ENCODE measurements around the gene PAK1.
A peak's percentile ranks its signal among the peaks of the same experiment; 100 is the strongest.

Gene PAK1

DNA sequence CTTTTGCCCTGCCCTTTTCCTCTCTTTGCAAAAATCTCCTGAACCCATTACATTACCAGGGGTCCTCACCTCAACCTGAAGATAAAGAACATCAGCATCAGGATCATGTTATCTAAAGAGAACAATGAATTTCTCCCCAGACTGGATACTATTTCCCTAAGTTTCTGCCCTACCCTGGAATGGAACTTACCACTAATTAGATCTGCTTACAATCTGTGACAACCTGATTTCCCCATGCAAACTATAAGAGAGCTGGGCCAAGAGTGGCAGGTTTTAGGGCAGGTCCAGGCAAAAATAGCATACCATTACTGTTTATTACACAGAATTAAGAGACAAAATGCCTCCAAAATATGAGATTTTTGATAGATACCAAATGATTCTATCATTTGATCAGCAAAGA, 114.4 kb downstream of the PAK1 start:
- no peak for DNase-seq

DNA sequence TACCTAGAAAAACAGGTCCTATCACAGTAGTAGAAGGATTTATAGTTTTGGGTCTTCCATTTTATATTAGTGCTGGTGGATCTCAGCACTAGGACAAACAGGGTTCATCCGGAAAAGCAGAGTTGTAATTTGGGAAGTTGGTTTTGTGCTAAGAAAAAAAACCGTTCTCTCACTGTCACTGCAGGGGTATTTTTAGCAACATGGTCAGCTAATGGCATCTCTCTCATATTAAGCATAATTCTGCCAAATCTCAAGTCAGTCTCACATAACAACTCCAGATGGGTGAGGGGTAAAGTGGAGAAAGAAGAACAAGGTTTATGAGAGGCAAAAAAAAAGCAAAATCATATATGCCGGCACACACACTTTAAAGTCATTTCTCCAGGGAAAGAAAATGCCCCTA, 120.8 kb downstream of the PAK1 start:
- DNase-seq: peak; percentile 41 to 49

DNA sequence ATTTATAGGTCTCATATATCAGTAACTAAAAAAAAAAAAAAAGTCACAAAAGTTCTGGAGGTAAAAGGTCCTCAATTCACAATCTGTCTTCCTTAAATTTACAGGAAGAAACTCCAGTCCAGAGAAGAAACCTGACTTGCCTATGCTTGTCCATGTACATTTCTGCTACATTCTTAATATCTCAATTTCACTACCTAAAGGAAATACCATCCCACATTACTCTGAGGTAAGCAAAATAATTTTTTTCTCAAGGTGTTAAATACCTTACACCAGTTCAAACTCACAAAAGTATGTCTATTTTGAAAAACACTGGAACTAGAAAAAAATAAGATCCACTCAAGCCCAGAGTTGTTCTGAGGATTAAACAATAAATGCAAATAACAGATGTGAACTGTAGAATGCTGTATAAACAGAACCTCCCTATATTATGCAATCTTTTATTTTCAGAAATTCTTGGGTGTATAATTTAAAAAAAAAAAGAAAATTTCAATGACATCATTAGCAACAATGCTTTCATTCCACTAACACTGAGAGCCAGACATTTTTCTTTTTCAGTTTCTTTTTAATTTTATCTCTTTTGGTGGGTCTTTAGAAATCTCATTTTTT, 122.5 kb downstream of the PAK1 start:
- DNase-seq: no peak

DNA sequence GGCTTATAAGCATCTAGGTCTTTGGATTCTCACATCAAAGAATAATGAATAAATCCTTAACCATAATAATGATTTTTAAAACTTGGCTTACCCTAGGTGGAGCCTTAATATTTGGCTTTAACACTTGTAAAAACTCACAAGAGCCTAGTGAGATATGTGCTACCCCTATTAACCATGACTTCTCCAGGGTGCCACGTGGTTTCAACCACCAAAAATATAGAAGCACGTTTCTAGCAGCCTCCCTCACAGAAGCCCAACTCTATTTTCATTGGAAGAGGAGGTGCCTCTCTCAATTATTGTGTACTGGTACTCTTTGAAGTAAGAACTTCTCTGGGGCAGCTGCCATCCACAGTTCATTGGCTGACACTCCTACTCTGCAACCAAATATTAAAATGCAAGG, 125.9 kb downstream of the PAK1 start:
- DNase-seq: no peak

GRCh38 chr11:77346906-77347603, 126.8 kb downstream of the PAK1 start:
- no peak for DNase-seq

- no peak for DNase-seq
Measured at GRCh38 chr11:77345621-77346020, 128.3 kb downstream of the PAK1 start.

GRCh38 chr11:77340501-77340900, 133.4 kb downstream of the PAK1 start:
- DNase-seq: no peak

GRCh38 chr11:77332259-77332658, 141.6 kb downstream of the PAK1 start:
- no peak for DNase-seq

- DNase-seq: no peak
Measured at GRCh38 chr11:77325159-77325558, 148.7 kb downstream of the PAK1 start.

GRCh38 chr11:77324508-77324907, 149.4 kb downstream of the PAK1 start:
- no peak for DNase-seq

DNA sequence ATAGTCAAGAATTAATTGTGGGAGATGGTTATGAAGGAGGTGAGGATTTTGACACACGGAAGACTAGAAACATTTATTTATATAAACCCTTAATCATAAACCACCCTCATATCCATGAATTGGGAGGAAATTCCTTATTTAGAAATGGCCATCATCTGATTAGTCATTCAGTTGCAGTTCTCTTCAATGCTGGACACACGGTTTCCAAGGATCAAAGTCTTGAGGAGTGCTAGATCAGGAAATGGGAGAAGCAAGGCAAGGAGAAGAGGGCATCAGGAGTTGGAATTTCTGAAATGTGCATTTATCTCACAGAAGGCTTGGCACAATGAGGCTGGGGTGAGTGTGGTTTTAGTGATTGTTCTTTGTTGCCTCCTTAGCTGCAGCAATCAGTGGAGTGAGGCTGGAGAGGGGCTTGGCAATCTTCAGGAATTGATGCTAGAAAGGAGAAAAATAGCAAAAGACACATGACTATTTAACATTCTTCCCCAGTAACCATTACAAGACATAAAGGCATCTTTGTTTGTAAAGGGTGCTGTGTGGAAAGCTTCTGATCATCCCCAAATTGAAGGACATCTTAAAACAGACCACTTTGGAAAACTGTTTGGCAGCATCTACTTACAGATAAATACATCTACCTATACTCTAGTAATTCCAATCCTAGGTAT, 150.8 kb downstream of the PAK1 start:
- DNase-seq: no peak

- DNase-seq: no peak
Measured at GRCh38 chr11:77322506-77322905, 151.4 kb downstream of the PAK1 start.

DNA sequence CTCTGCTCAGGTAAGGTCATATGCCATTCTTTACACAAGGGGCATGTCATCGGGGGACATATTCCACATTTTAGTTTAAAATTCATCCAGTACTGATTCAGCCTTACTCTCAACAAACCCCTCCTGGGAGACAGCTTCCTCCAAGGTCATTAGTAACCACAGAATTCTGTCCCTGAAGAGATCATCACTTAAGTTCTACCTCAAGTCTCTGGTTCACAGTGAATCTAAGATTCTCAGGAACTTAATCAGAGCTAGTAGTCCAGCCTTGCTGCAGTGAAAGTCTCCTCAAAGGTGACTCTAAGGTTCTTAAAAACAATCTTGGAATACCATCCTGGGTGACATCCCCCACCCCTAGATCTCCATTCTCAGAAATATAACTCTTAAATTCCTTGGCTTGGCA, 153.5 kb downstream of the PAK1 start:
- no peak for DNase-seq

- no peak for DNase-seq
Measured at GRCh38 chr11:77318600-77318999, 155.3 kb downstream of the PAK1 start.

DNA sequence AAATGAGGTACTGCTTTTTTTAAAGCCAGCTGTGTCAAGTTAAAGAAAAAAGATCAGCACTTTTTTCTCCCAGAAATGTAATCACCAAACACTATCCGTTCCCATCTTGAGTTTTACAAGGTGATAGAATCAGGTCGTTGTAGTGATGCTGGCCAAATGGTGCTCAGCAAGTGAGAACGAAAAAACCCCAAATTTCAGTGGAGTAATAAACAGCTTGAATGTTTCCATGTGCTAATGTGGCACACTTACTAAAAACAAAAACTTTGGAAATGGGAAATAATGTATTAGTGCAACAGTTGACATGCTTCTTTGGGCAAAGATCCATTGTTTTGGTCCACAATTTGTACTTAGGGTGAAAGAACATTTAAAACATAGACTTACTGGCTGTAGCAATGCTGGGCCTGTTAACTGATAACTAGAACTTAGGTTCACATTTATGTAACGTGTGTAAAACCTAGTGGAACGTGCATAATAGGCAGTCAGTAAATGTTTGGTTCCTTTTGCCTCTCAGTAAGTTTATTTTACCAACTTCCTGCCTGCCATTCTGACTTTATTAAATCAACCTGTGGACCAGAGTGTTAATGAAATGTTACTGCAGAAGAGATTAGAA, 157.1 kb downstream of the PAK1 start:
- DNase-seq: no peak

- no peak for DNase-seq
Measured at GRCh38 chr11:77312107-77312506, 161.8 kb downstream of the PAK1 start.

- no peak for DNase-seq
Measured at GRCh38 chr11:77311701-77312100, 162.2 kb downstream of the PAK1 start.

GRCh38 chr11:77310721-77311120, 163.2 kb downstream of the PAK1 start:
- no peak for DNase-seq

DNA sequence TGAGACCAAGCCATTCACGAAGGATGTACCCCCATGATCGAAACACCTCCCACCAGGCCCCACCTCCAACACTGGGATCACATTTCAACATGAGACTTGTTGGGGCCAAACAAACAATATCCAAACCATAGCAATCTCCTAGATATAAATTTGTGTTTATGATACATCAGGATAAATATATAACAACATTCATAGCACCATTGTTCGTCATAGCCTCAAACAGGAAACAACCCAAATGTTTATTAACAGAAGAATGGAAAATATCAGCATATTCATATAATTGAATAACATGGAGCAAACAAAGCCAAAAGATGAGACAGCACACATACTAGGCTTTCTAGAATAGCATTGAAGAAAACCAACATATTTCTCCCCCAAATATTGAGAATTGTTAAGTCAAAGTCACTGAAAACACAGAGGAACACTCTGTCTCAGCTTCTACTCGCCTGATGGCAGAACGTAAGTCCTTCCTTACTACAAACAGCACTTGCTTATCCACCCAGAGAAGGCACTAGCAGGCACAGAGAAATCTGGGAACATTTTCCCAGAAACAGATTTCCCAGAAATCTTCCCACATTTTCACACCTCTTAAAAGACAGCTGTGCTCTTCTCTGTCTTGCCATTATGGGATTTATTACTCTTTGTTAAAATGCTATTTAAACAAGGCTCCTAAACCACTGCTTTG, 164.4 kb downstream of the PAK1 start:
- no peak for DNase-seq

DNA sequence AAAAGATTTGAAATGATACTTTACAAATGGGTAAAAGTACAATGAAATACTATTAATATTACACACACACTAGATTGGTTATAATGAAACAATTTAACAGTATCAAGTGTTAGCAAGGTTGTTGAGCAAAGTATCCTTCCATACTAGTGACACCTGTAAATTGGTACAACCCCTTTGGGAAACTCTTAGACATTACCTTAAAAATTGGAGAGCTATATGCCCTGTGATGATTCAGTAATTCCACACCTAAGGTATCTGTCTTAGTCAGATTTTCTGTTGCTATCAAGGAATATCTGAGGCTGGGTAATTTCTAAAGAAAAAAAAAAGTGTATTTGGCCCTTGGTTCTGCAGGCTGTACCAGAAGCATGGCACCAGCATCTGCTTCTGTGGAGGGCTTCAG, 165.1 kb downstream of the PAK1 start:
- no peak for DNase-seq

GRCh38 chr11:77303328-77303727, 170.6 kb downstream of the PAK1 start:
- DNase-seq: no peak

GRCh38 chr11:77302752-77303151, 171.1 kb downstream of the PAK1 start:
- no peak for DNase-seq

GRCh38 chr11:77301510-77301909, 172.4 kb downstream of the PAK1 start, which contains the start of gene GDPD4:
Gene GDPD4 (minus strand): TSS chr11:77301686. CDS start chr11:77285137, 16,549 bp downstream.
- no peak for DNase-seq

Measured in Kasumi-1 (cell line).